Neural progenitor cell (in vitro differentiated cells): ENCODE measurements around the gene CDCA7L.

ENCODE experiments used
- EZH2 ChIP-seq: fragments of 200-600 bp; sonication (generic); IDR thresholded peaks from 2 replicates; pipeline ENCODE4 v1.6.1; 2017; ENCODE audit warnings: antibody characterized with exemption, mild to moderate bottlenecking, moderate library complexity
- EZH2phosphoT487 ChIP-seq: fragments of 200-600 bp; sonication (generic); IDR thresholded peaks from 2 replicates; pipeline ENCODE4 v1.6.1; 2017; ENCODE audit warnings: antibody characterized with exemption
- TF ChIP-seq, protein P1 (sequence below): fragments of 200-600 bp; sonication (generic); IDR thresholded peaks from 2 replicates; pipeline ENCODE4 v1.5.1; 2017; ENCODE audit warnings: antibody characterized with exemption, mild to moderate bottlenecking

DNA sequence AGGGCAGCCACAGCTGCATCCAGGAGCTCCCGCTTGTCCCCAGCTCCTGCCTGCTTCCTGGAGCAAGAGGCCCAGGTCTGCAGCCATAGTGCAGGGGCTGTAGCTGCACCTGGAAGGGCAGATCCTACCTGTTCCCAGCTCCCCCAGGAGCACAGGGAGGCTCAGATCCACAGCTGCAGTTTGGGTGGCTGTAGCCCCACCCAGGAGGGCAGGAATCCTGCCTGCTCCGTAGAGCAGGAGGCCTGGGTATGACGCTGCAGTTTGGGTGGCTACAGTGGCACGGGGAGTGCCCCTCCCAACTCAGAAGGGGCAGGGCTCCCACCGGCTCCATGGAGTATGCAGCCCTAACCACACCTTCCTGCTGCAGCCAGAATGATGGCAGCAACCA is 26.7 kb upstream of the CDCA7L start:
- TF ChIP-seq, protein P1, sequence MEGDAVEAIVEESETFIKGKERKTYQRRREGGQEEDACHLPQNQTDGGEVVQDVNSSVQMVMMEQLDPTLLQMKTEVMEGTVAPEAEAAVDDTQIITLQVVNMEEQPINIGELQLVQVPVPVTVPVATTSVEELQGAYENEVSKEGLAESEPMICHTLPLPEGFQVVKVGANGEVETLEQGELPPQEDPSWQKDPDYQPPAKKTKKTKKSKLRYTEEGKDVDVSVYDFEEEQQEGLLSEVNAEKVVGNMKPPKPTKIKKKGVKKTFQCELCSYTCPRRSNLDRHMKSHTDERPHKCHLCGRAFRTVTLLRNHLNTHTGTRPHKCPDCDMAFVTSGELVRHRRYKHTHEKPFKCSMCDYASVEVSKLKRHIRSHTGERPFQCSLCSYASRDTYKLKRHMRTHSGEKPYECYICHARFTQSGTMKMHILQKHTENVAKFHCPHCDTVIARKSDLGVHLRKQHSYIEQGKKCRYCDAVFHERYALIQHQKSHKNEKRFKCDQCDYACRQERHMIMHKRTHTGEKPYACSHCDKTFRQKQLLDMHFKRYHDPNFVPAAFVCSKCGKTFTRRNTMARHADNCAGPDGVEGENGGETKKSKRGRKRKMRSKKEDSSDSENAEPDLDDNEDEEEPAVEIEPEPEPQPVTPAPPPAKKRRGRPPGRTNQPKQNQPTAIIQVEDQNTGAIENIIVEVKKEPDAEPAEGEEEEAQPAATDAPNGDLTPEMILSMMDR = no peak
- TF ChIP-seq EZH2 = no peak
- no peak for TF ChIP-seq EZH2phosphoT487
